ENCODE results near the gene HHAT.
A peak's percentile ranks its signal among the peaks of the same experiment; 100 is the strongest.

The HHAT gene

DNA sequence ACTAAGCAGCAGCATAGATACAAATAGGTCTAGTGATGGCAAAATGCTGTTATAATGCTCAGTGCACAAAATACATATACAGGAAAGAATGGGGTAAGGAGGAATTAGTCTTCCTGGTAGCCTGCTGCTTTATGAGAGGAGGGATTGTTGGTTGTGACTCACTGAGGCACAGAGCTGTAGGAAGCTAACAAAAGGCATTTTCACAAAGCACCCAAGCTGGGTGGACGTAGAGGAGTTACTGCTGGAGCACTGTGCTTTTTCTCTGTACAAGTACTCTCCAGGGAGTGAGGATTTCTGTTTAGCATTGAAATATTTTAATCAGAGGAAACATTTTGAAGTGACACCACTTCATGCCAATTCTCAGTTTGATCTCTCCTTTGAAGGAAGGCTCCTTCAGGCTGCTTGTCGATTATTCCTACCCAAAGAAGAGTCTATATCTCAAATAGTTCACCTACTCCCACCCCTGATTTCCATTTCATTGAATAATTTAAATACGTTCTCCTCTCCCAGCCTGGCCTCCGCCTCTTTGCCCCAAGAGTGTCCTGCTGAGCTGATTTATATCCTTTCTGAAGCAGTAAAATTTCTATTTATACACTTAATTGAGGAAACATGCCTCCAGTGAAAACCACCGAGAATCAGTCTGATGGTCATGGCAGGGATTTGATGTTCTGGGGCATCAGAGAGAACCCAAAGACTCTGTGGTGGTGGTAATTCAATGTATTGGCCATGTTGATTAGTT is 271.9 kb downstream of the HHAT start:
- DNase-seq (ENCODE audit: low spot score) = peak; percentile 61

GRCh38 chr1:210603123-210603522 is 274.4 kb downstream of the HHAT start:
- no peak for DNase-seq (ENCODE audit: low spot score)

- no peak for DNase-seq (ENCODE audit: low spot score)
Measured at GRCh38 chr1:210605099-210605498, 276.4 kb downstream of the HHAT start.

DNA sequence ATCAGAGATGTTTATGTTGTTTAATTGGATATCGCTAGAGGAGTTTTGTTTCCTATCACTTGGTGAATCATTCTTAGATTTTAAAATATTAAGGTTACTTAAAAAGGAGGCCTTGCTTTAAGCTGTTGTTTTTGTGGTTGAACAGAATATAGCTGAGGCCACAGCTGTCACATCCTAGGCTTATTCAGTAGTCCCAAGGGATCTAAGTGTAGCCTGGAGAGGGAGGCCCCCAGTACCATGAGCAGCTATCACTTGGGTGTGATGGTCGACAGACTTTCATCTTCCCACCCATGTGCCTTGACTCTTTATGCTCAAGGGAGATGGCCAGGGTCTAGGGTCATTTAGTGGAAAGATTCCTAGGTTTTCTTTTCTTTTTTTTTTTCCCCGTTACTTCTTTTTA is 278.7 kb downstream of the HHAT start:
- no peak for DNase-seq (ENCODE audit: low spot score)

DNA sequence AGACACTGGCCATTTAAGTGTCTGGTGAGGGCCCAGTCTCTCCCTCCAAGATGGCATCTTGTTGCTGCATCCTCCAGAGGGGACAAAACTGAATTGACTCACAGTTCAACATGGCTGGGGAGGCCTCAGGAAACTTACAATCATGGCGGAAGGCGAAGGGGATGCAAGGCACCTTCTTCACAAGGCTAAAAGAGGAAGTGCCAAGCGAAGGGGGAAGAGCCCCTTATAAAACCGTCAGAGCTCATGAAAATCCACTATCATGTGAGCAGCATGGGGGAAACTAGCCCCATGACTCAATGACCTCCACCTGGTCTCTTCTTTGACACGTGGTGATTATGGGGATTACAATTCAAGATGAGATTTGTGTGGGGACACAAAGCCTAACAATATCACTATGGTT is 280.1 kb downstream of the HHAT start:
- DNase-seq (ENCODE audit: low spot score) = no peak

- no peak for DNase-seq (ENCODE audit: low spot score)
Measured at GRCh38 chr1:210616356-210616755, 287.7 kb downstream of the HHAT start.

DNA sequence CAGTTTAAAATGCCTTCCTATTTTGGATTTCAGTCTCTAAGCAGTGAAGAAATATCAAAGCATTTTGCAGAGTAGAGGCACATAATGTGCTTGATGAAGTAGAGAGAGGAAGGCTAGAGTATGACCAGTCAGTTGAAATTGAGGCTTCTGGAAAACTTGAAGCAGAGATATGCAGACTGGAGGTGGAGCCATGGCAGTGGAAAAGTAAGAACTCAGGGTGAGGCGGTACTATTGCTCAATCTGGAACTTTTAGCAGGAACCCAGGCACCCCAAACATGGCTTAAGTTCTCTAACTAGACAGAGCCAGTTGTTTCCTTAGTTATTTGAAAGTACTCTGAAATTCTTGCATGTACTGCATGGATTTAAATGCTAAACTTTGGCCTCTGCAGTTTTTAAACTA is 288.6 kb downstream of the HHAT start:
- no peak for DNase-seq (ENCODE audit: low spot score)

- DNase-seq (ENCODE audit: low spot score) = no peak
Measured at GRCh38 chr1:210618369-210618768, 289.7 kb downstream of the HHAT start.

DNA sequence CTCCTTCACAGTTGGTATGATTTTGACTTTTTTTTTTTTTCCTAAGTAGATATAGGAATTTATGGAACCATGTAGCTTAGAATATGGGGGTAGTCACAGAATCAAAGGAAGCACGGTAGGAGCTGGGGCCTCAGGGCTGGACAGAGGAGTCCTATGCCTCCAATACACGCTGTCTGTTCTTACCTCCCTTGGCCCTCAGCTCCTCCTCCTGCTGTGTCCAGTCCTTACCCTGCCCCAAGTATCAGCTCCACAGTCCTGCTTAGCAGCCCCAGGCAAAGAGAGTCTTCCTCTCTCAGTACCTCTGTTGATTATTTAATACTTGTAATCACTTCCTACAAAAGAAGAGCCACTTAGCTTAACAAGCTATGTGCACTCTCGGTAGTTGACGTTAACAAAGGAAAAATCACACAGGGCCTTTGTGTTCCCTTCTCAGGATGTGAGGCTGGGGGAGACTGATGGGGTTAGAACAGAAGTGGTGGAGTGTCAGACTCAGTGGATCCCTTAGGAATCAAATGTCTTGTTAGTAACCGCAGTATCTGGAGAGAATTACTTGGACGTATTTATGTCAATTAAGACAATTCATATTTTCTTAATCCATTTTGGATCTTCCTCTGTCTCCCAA is 292.3 kb downstream of the HHAT start:
- DNase-seq (ENCODE audit: low spot score) = no peak

- no peak for DNase-seq (ENCODE audit: low spot score)
Measured at GRCh38 chr1:210621712-210622111, 293.0 kb downstream of the HHAT start.

DNA sequence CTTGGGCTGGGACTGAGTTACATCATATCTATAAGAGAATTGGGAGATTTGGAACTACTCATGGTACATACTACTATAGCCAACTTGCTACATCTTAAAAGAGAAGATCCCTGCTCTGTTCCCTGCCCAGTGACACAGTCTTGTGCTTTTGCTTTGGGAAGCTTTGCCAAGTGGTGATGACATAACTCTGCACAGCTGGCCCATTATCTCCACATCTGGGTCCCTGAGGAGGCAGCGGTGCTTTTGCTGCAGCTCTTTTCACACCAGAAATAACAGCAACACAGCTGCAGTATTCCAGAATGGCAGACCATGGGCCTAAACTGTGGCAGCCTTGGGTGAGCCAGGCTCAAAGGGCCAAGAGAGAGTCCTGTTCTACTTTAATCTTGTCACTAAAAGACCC is 296.0 kb downstream of the HHAT start:
- DNase-seq (ENCODE audit: low spot score) = peak; percentile 69

GRCh38 chr1:210625715-210626114 is 297.0 kb downstream of the HHAT start:
- DNase-seq (ENCODE audit: low spot score) = no peak

GRCh38 chr1:210626341-210626740 is 297.6 kb downstream of the HHAT start:
- no peak for DNase-seq (ENCODE audit: low spot score)

GRCh38 chr1:210627755-210628154 is 299.1 kb downstream of the HHAT start:
- no peak for DNase-seq (ENCODE audit: low spot score)

DNA sequence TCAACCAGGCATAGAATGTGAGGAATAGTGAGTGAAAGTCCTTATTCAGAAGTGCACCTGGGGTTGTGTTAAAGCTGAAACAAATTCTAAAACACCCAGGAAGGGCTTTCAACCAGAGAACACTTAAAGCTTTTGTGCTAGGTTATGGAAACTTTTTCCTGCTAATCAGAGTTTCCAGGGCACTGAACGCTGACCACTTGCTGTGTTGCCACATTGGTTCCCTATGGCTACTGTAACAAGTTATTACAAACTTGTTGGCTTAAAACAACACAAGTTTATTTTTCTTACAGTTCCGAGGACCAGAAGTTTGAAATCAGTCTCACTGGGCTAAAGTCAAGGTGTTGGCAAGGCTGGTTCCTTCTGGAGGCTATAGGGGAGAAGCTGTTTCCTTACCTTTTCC is 300.6 kb downstream of the HHAT start:
- DNase-seq (ENCODE audit: low spot score) = no peak

DNA sequence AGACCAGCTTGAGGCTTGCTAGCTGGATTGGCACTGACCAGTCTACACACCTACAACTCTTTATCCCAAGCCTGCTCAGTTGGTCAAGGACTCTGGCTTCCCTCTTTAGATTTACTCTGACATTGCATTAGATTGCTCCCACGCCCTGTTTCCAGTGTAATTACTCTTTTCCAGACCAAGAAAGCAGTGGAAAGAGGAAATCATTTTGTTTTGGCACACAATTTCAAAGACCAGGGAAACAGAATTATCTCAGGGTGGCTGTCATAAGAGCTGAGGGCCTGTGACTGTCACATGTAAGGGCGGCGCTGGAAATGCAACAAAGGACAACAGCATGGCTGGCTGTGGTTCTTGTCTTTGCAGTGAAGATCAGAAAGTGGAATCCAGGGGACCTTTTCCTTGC is 302.7 kb downstream of the HHAT start:
- DNase-seq (ENCODE audit: low spot score) = no peak

DNA sequence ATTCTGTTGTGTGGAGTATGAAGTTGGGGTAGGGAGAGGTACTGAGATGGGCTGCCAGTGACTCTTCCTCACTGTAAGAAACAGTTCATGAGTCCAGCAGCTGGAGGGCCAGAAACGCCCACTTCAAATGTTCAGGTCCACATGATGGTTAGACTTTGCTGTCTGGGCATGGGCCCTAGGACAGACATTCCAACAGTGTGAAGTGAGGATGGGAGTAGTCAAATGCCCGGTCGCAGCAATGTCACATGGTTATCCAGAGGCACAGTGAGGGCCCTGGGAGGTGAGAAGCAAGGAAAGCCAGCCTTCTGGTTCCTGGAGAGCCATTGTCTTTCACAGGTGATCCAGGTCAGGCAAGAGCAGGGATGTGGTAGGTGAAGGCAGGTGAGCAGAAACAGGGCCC is 304.4 kb downstream of the HHAT start:
- DNase-seq (ENCODE audit: low spot score) = no peak

- DNase-seq (ENCODE audit: low spot score) = peak; percentile 78
Measured at GRCh38 chr1:210633636-210634035, 304.9 kb downstream of the HHAT start.

- DNase-seq (ENCODE audit: low spot score) = no peak
Measured at GRCh38 chr1:210635108-210635507, 306.4 kb downstream of the HHAT start.

DNA sequence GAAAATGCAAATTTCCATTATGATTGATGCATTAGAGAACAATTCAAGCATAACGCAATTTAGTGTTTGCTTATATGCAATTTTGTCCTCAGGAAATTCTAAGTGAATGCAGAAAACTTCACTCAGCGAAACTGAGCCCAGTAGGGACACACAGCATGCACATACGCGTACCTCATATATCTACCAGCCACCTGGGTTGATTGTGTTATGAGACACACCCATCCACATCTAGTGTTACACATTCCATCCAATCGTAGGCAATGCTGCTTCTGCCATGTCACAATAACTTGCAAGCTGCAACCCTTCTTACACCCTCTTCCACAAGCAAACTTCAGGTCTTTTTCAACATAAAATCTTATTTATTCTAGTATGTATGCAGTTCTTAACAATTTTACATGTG is 312.9 kb downstream of the HHAT start:
- no peak for DNase-seq (ENCODE audit: low spot score)

DNA sequence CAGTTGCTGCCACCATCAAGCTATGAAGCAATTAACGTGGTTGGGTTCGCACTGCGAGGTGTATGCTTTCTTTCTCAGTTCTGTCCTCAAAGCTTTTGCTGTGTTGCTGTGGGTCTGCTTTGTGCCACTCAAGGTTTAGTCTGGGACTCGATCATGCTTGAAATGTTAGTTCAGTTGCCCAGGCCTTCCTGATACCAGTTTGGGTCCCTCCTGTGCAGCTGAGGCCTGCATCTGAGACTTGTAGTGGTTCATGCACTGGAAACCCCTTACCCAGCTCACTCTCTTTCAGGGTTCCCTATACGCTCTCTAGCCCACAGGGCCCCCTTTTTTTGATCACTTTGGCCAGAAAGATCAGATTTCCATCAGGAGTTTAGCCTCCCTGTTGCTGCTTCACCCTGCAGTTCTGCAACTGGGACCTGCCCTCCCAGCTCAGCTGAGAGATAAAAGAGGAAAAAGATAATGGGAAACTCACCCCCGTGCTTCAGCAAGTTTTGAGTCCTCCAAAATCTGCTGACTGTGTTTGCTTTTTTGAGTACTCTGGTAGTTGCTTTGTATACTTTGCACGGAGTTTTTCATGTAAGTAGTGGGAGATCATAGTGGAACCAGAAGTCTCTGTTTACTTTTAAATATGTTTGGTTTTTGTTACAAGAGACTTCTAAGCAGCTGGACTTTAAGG is 317.0 kb downstream of the HHAT start:
- no peak for DNase-seq (ENCODE audit: low spot score)

GRCh38 chr1:210646258-210646616 is 317.5 kb downstream of the HHAT start:
- DNase-seq (ENCODE audit: low spot score) = no peak
